ENCODE results near the gene C16orf92. TPM values are rescaled to one million over a fixed set of nuclear protein-coding genes. Genes with fewer than 3 reads are reported as not detected.

C16orf92 gene
- total and polyA plus RNA-seq, 2 donors from 2014 or later, result not detected

DNA sequence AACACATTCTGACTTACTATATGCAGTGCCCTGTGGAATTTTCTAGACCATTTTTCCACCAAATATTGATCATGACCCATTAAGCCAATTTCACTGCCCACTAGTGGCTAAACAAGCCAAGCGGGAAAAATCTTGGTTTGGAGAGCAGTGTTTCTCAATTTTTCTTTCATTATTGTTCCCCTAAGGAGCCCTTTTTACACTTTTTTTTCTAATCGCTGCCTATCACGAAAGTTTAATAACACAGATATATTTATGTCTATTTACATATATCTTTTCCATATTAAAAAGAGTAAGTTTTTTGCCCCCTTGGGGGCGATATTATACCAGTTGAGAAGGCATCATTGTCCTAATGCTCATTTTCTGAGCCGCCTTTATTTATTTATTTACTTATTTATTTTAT is 18.8 kb downstream of the C16orf92 start:
- H3K4me3 ChIP-seq (ENCODE audit: low read length in 3 of 3), result no peak overlapping the region
- H3K27me3 ChIP-seq (ENCODE audit: control insufficient read depth, insufficient read depth, low read length), result no peaks in the 10 kb centered on the region
- H3K36me3 ChIP-seq (ENCODE audit: control insufficient read depth in 2 of 3, insufficient read depth in 3 of 3, low read length in 3 of 3), result no peaks in the 10 kb centered on the region
- H3K9ac ChIP-seq (ENCODE audit: low read length in 3 of 3), result no peak overlapping the region
- intact Hi-C loops (cut with DNase I), result no loop called here
- FAIRE-seq (peak; percentile 83), DNase-seq (peak in 2 of 5 donors; percentile 31 to 63)
- peaks cover 0 to 3% (median 0%) of the 10 kb centered on the region in 3 donors for H3K9me3 ChIP-seq (ENCODE audit: control insufficient read depth in 2 of 3, insufficient read depth in 1 of 3, low read length in 3 of 3)
- peaks cover 0 to 2% (median 0%) of the 10 kb centered on the region in 3 donors for H3K4me1 ChIP-seq (ENCODE audit: control insufficient read depth in 2 of 3, insufficient read depth in 2 of 3, low read depth in 1 of 3, low read length in 3 of 3)
- H3K27ac ChIP-seq (ENCODE audit: low read depth in 2 of 2, low read length in 2 of 2), result no peak overlapping the region
- TF ChIP-seq, protein P1, sequence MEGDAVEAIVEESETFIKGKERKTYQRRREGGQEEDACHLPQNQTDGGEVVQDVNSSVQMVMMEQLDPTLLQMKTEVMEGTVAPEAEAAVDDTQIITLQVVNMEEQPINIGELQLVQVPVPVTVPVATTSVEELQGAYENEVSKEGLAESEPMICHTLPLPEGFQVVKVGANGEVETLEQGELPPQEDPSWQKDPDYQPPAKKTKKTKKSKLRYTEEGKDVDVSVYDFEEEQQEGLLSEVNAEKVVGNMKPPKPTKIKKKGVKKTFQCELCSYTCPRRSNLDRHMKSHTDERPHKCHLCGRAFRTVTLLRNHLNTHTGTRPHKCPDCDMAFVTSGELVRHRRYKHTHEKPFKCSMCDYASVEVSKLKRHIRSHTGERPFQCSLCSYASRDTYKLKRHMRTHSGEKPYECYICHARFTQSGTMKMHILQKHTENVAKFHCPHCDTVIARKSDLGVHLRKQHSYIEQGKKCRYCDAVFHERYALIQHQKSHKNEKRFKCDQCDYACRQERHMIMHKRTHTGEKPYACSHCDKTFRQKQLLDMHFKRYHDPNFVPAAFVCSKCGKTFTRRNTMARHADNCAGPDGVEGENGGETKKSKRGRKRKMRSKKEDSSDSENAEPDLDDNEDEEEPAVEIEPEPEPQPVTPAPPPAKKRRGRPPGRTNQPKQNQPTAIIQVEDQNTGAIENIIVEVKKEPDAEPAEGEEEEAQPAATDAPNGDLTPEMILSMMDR (IDR thresholded peaks at IDR 0.05; ENCODE audit: borderline replicate concordance, extremely low read depth, insufficient read depth), result peak; percentile 17

DNA sequence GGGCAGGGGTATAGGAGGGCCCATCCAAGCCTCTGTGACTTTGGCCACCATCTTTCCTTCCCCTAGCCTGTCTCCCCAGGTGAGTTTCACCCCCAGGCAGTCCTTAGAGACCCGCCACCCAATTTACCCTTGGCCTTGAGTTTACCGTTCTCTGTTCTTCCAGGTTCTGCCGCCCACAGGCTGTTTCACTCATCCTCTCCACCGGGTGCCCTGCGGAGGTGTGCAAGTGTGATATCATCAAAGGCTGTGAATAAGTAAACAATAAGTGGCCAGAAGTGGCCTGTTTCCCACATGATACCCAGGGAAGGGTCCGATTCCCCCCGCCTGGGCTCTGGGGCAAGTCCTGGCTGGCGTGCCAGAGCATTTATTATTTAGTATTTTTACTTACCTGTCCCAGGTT is 23.2 kb downstream of the C16orf92 start:
- intact Hi-C loops (cut with DNase I), result no loop called here

DNA sequence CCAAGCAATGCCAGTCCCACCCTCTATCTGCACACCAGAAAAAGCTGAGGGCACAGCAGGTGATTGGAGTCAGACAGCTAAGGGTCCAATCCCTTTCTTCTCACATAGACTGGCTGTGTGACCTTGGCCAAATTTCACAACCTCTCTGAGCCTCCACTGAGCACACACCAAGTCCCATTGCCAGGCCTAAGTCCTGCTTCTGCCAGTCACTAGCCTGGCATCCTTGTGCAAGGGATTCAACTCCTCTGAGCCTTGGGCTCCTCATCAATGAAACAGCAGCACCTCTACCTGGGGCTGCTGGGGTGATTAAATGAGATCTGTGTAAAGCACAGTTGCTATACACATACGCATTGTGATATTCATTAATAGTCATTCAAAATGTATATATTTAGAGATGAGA is 23.6 kb downstream of the C16orf92 start:
- no peak for DNase-seq
- Histone ChIP-seq H3K9me3 (ENCODE audit: control insufficient read depth in 2 of 3, insufficient read depth in 1 of 3, low read length in 3 of 3) (peaks cover 0 to 3% (median 0%) of the 10 kb centered on the region in 3 donors), H3K9ac (ENCODE audit: low read length in 3 of 3) (no peak overlapping the region), H3K4me1 (ENCODE audit: control insufficient read depth in 2 of 3, insufficient read depth in 2 of 3, low read depth in 1 of 3, low read length in 3 of 3) (peaks cover 0 to 2% (median 0%) of the 10 kb centered on the region in 3 donors), H3K27me3 (ENCODE audit: control insufficient read depth, insufficient read depth, low read length) (no peaks in the 10 kb centered on the region), H3K27ac (ENCODE audit: low read depth in 2 of 2, low read length in 2 of 2) (no peak overlapping the region), H3K36me3 (ENCODE audit: control insufficient read depth in 2 of 3, insufficient read depth in 3 of 3, low read length in 3 of 3) (no peaks in the 10 kb centered on the region), H3K4me3 (ENCODE audit: low read length in 3 of 3) (no peak overlapping the region)
- no peak for FAIRE-seq
- intact Hi-C loops (cut with DNase I), result no loop called here
- TF ChIP-seq, protein P1 (IDR thresholded peaks at IDR 0.05; ENCODE audit: borderline replicate concordance, extremely low read depth, insufficient read depth), result no peak

More for the DNA sequence above, 23.2 kb downstream of the C16orf92 start:
- H3K36me3 ChIP-seq (ENCODE audit: control insufficient read depth in 2 of 3, insufficient read depth in 3 of 3, low read length in 3 of 3), result no peaks in the 10 kb centered on the region
- FAIRE-seq (no peak), DNase-seq (no peak)
- H3K4me3 ChIP-seq (ENCODE audit: low read length in 3 of 3), result no peak overlapping the region
- H3K27ac ChIP-seq (ENCODE audit: low read depth in 2 of 2, low read length in 2 of 2), result no peak overlapping the region
- H3K9me3 ChIP-seq (ENCODE audit: control insufficient read depth in 2 of 3, insufficient read depth in 1 of 3, low read length in 3 of 3), result peaks cover 0 to 3% (median 0%) of the 10 kb centered on the region in 3 donors
- TF ChIP-seq, protein P1 (IDR thresholded peaks at IDR 0.05; ENCODE audit: borderline replicate concordance, extremely low read depth, insufficient read depth), result no peak
- H3K4me1 ChIP-seq (ENCODE audit: control insufficient read depth in 2 of 3, insufficient read depth in 2 of 3, low read depth in 1 of 3, low read length in 3 of 3), result peaks cover 0 to 2% (median 0%) of the 10 kb centered on the region in 3 donors
- H3K27me3 ChIP-seq (ENCODE audit: control insufficient read depth, insufficient read depth, low read length), result no peaks in the 10 kb centered on the region
- no peak overlapping the region for H3K9ac ChIP-seq (ENCODE audit: low read length in 3 of 3)

DNA sequence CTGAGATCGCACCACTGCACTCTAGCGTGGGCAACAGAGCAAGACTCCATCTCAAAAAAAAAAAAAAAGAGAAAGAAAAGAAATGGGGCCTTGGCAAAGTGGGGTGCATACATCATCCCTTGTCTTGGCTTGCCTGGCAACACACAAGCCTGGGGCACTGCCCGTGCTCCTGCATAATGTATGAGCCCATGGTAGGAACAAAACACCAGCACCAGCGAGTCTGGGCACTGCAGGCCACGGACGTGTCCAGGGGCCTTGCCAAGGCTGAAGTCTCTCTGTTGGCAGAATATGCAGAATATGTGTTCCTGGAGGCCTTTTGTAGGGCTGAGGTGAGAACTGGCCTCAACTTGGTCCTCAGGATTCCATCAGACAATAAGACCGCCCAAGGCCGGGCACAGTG is 26.9 kb downstream of the C16orf92 start:
- DNase-seq (no peak), FAIRE-seq (no peak)
- no peaks in the 10 kb centered on the region for H3K27me3 ChIP-seq (ENCODE audit: control insufficient read depth, insufficient read depth, low read length)
- H3K36me3 ChIP-seq (ENCODE audit: control insufficient read depth in 2 of 3, insufficient read depth in 3 of 3, low read length in 3 of 3), result no peaks in the 10 kb centered on the region
- peaks cover 0 to 3% (median 0%) of the 10 kb centered on the region in 3 donors for H3K9me3 ChIP-seq (ENCODE audit: control insufficient read depth in 2 of 3, insufficient read depth in 1 of 3, low read length in 3 of 3)
- intact Hi-C loops (cut with DNase I), result no loop called here
- H3K4me3 ChIP-seq (ENCODE audit: low read length in 3 of 3), result no peak overlapping the region
- peaks cover 2 to 8% (median 4%) of the 10 kb centered on the region in 3 donors for H3K4me1 ChIP-seq (ENCODE audit: control insufficient read depth in 2 of 3, insufficient read depth in 2 of 3, low read depth in 1 of 3, low read length in 3 of 3)
- H3K9ac ChIP-seq (ENCODE audit: low read length in 3 of 3), result no peak overlapping the region
- H3K27ac ChIP-seq (ENCODE audit: low read depth in 2 of 2, low read length in 2 of 2), result no peak overlapping the region
- TF ChIP-seq, protein P1 (IDR thresholded peaks at IDR 0.05; ENCODE audit: borderline replicate concordance, extremely low read depth, insufficient read depth), result no peak

Measured in kidney (tissue), 14 donors.